SHP77 (cell line): ENCODE measurements around the gene ATP11A.
A peak's percentile ranks its signal among the peaks of the same experiment; 100 is the strongest.
"Not testable (repeated sequence)": the region's sequence is repeated elsewhere in the genome, so short reads cannot be mapped to it uniquely, and the experiment has no call there.

Experiments used
- DNase-seq, 2 experiments: peaks; one replicate each; lab custom pipeline; 2025; lab: John Stamatoyannopoulos, UW

ATP11A gene

DNA sequence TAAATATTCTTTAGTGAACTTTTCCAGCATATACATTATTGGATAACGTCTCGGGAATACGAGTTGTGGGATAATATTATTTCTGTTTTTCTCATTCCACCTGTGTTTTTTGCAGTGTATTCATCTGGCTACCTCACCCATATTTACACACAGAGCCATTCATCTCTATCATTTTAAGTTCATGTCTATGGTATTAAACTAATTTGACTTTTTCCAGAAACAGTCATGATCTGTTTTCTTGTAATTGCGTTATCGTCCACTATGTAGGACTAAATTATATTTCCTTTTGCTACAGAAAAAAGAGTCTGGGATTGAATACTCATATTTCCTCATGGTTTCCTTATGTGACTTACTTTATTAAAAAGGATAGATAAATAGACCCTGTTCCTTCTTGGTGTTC, 2.7 kb downstream of the ATP11A start:
- DNase-seq, result no peak

DNA sequence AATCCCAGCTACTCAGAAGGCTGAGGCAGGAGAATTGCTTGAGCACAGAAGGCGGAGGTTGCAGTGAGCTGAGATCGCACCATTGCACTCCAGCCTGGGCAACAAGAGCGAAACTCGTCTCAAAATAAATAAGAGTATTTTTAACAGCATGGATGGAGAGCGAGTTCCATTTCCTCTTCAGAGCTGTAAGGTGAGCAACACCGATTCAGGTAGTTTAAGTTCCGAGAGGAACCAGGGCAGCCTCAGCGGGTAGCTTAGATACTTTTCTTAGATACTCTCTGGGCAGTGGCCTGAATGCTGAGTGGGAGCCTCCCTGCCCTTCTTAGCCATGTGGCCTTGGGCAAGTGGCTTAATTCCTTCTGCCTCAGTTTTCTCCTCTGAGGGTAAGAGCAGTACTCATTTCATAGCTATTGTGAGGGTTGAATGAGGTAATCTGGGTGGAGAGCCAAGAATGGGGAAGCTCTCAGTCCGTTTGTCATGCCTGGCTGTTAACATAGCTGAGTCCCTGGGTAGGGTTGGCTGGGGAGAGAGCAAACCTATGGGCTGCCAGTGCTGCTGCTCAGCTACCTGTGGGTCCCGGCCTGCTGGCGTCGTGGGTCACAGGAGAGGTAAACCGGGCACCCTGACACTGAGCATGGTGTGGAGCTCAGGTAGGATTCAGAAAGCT, 4.1 kb downstream of the ATP11A start:
- no peak for DNase-seq

DNA sequence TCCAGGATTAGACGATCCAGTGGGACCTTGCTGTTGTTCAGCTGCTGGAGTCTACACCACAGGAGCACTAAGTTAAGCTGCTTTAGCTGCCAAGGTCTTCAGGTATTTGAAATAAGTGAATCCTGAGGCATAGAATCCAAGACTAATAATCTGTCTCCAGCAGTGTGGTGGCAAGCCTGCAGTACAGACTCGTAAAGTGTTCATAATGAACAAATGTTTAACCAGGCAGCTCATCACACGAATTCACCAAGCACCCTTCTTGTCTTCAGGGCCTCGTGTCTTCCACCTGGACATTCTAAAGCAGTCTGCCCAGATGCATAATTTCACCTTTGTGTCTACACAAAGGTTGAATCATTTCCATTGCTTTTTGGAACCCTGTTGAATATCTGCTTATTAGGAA, 5.3 kb downstream of the ATP11A start:
- DNase-seq, result no peak

DNA sequence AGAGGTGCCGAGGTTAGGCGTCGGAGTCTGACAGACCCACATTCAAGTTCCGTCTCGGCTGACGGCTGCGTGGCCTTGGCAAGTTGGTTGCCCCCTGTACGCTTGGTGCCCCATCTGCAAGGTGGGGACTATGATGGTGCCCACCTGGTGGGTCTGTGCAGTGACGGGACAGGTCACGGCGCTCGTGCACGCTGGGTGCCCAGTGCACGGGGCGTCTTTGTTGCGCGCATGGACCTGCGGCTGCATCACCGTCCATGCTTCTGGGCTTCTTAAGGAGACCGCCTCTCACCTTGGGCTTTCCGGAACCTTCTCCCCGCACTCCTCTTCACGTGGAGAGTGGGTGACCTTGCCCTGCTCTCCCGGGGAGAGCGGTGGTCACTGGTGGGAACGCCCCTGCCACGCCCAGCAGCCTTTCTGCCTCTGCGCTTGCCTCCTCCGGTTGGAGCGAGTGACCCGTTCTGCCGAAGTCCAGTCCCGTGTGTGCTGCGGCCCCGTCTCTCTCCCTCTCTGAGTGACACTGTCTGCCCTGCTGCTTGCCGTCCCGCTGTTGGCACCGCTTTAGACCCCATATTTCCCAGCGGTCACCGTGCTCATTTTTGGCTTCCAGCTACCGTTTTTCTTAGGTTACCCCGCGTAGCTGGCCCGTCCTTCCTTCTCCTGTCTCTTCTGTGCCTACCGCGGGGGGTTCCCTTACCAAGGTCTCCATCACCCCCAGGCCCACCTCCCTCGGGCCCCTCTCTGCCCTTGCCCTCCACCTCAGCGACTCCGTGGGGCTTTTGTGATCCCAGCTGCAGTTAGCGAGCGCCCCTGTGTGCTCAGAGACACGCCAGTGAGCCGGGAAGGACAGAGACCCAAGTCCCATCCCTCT, 6.4 kb downstream of the ATP11A start:
- DNase-seq, result no peak

DNA sequence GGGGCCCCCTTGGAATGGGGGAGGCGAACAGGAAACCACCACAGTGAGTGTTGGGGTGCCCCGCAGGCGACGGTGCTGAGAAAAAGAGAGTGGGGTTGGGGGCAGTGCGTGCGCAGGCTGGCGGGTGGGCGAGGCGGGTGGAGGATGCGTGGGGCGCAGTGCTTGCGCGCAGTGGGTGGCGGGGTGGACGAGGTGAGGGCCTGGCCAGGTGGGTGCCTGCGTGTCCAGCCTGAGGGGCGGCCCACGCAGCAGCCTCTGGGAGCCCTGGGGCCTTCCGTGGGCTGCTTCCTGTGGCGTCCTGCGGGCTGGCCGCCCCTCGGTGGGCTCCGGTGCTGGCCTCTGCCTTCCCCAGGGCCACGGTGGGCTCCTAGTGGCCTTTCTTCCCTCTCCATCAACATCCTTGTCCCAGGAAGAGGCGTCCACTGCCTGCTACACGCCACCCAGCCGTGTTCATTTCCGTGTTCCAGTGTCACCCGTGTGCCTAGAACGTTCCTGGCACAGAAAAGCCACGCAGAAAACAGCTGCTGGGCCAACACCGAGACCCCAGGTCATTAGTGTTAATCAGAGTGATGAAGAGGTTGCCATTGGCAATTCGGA, 7.1 kb downstream of the ATP11A start:
- no peak for DNase-seq

DNA sequence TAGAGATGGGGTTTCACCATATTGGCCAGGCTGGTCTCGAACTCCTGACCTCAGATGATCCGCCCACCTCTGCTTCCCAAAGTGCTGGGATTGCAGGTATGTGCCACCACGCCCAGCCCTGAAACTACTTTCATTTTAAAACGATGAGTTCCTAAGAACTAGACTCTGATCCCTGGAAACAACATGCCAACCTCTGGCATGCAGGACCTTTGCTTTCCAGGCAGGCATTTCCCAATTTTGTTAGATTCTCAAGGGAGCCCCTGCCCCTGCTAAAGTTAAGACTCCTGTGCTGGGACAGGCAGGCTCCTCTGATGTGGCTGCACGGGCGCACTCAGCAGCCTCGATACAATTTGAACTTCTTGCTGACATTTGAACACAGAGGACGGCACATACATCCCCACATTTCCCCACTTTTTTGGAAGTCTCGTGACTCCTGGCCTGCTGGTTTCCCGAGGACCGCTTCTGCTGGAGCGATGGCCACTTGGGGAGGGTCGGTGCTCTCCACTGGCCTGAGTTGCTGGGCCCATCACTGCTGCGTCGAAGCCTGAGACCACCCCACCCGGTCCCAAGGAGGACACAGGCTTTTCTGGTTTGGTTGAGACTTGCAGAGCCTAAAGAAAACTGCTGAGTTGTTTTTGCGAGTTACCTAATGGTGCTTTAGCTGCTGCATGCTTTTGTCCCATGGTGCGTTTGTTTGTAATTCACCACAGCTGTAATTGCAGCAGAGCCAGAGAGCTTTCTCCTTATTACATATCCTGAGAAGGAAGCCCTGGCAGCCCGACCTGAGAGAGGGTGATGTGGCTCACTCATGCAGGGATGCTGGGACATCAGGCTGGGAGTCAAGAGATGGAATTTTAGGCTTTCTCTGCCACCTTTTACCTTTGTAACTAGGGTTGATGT, 8.2 kb downstream of the ATP11A start:
- DNase-seq, result no peak

DNA sequence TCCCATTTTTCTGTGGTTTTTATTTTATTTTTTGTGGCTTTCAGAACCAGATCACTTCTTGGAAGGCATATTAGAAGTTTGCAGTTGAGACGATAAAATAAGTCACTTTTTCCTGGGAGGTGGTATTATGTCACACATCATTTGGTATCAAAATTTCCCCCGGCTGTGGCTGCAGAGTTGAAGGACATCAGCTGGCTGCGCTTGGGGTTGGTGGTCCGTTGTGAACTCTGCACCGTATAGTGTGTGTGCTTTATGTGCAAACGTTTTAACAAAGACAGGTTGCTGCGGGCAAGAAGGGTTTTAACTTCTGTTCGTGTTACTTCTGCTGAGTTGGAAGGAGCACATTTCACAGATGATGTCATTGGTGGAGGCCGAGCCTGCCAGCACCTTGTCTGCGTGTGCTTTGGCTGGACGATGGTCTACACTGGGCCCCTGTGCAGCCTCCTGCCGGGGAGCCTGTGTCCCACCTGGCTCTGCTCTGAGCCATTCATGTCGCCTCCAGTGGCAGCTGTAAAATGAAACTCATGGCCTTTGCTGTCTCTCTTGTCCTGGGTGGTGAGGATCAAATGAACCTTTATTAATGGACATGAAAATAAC, 9.6 kb downstream of the ATP11A start:
- peak in 1 of 2 experiments; percentile 21 for DNase-seq

DNA sequence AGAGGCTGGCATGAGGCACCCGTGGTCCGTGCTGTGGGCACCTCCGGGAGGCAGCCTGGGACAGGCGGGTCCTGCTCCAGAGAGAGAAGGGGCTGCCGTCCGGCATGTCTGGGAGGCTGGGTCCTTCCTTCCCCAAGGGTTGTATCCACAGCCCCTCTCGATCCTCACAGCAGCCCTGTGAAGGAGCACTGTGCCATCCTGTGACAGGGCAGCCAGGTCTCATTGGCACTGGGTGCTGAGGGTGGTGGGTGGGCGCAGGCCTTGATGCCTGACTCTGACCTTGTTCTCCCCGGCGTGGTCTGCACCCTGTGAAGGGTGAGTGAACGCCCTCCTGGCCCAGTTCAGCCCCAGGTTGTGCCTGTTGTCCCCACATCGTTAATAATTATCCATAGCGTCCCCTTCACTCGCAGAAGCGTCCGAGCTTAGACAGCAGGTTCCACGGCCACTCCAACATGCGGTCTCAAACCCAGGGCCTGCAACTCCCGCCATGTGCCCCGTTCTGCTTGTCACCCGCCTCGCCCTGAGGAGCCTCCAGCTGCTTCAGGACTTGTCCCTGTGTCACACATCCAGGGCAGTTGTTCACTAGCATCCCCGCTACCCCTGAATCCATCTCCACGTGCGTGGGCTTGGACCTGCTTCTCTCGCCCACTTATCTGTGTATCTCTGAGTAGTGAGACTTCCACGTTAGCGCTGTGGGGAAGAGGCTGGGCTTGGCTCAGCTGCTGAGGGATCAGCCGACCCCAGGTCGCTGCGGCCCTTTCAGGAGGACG, 10.6 kb downstream of the ATP11A start:
- DNase-seq, result no peak

DNA sequence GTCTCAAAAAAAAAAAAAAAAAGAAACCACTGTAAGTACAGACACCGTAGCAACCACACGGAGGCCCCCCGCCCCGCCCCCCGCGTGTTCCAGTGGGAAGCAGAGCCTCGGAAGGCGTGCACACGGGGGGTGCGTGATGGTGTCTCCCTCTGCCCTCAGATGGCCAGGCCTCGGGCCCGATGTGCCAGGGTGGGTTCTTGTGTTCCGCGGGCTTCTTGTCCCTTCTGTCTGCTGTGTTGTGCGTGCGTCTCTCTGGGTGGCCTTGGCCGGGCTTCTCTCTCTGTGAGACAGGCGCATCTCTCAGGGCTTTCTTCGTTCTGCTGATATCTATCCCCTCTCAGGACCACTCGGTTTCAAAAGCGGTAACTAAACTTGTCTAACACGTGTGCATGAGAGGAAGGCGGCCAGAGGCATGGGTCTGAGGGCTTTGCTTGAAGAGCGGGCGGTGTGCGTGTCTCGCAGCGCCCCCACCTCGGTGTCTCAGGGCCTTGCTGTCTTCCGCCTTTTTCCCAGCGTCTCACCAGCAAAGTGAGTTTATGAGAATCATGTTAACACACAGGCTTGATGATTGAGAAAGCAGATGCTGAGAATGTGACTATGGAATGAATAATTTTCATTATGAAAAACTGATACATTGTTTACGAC, 12.6 kb downstream of the ATP11A start:
- DNase-seq, result no peak

DNA sequence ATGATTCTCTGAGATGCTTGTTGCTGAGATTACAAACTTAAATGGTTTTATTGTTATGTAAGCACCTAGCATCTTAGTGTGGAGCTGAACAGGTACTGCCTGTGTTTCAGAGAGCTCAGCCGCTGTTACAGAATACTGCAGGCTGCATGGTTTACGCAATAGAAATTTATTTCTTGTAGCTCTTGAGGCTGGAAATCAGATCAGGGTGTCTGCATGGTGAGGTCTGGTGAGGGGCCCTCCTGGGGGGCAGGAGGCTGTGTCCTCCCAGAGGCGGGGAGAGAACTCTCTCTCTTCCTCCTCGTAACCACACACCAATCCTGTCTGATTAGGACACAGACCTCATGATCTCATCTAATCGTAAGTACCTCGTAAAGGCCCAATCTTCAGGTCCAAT, 13.1 kb downstream of the ATP11A start:
- DNase-seq, result no peak

DNA sequence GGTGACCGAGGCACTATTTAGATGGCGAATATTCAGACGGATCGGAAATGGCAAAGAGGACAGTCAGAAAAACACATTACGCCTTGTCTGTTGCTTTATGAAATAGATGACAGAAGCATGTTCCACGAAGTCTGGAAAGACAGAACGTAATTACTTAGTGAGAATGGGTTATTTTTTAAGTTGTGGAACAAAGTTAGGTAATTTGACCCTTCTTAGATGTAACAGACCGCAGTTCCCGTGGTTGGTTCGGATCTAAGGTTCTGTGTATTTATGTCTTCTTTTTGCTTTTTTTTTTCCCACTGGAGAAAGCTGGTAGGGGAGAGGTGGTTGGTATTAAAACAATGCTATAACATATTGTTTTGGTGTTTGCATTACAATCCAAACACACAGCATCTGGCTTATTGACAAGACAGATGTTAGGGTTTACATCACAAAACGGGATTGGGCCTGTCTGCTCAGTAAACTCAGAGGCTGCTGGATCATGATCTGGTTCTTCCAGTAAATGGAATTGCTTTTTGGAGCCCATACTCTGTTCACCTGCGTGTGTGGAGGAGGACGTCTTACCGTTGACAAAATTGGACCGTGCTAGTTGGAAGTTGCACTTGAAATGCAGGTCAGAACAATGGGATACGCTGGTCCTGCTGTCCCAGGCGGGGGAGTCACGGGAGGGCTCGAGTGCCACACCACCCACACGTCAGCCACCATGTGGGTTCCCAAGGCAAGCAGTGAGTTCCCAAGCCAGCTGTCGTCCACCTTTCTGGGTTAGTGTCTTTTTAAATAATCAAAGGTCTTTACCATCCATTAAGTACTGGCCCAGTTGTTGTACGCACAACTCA, 13.8 kb downstream of the ATP11A start:
- DNase-seq, result no peak

DNA sequence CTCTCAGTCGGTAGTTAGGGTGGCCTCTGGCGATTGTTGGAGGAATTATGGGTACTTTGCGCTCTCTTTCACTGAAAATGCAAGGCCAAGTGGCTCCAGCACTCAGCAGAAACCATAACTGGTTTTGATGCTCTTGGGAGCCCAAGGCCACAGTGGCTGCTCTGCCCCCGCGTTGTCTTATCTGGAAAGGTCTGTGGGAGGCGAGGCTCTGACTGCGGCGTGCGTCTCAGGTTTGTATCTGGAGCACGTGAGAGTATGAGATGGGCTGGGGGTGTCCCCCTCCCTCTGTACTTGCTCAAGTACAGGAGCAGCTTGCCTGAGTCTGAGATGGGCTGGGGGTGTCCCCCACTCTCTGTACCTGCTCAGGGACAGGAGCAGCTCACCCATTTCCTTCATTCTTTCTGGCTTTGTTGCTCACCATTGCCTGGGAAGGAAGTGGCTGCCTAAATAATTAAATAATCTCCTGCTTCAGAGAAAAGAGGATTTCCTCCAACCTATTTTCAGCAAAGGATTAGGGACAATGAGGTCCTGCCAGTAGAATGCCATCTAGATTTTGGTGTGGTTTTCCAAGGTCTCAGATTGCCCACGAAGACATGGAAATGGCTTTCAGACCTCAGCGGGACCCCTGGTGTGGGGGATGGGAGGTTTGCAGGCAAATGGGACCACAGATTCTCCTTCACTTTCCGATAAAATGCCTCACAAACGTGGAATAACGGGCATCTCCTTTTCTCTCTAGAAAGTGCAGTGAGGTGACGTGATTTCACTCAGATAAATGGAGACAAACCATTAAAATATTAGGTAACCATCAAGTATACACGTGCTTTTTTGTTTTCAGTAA, 14.7 kb downstream of the ATP11A start:
- no peak for DNase-seq

DNA sequence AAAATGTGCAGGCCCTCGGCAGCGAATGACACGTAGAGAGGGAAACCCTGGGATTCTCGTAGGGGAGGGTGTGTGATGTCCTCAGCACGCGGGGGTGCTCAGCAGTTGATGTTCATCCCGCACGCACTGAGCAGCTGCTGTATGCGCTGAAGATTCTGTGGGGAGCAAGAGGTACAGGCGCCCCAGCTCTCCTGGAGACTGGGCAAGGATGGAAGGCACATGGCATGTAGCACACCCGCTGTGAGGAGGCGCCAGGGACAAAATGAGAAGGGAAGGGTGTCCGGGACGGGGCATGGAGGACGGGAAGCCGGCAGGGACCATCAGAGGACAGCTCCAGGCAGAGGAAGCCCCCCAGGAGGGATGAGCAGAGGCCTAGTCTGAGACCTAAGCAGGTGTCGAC, 15.4 kb downstream of the ATP11A start:
- DNase-seq, result no peak

DNA sequence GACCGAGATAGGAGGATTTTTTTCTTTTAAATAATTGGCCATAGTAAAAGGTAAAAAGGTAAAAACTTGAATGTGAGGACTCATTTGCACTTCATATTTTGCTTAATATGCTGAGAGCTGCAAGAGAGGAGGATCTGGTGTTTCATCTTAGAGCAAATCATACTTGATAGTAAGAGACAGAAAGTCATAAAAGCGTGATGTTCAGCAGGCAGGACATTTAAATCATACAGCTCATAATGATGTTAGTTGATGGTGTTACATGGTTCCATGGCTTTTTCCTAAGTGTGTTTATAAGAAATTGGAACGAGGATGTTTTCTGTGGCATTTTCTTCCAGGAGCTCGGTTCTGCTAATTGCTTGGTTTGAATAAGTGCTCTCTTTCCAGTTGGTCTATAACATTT, 16.3 kb downstream of the ATP11A start:
- no peak for DNase-seq

DNA sequence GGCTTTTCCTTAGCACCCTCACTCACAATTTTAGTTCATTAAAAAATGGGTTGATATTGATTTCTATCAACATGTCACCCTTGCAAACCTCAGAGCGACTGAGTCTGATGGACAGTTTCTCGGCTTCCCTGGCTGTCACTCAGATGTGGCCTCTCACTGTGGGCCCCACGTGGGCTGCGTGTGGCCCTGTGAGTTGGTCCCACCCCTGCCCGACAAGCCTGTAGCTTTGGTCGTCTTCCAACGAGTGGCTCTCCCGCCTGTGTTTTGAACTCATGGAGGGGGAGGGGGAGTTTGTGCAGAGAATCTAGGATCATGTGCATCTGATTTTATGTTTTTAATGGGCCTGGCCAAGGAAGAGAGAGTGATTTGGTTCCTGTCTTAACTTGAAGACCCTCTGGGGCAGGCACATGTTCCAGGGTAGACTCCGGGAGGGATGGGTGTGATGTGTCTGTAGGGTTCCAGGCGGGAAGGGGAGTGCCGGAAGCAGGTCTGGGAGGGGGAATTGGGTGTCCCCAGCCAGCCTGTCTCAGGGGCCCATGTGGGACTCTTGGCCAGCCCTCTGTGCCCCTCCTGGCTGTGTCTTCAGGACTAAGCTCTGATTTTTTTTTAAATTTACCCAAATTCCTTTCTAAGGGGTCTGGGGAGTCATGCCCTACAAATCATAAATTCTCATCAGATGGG, 18.9 kb downstream of the ATP11A start:
- DNase-seq, result no peak

DNA sequence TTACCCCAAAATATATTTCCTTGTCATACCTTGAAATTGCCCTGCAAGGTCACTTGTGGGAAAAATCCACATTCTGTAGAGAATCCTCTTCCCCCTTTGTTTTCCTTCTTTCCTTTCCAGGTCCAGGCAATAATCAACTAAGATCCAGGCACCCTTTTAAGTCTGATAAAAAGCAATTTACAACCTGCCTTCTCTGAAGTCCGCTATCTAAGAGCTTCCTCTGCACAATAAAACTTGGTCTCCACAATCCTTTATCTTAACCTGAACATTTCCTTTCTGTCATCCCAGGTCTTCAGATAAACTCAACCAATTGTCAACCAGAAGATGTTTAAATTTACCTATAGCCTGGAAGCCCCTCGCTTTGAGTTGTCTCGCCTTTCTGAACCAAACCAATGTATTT, 19.5 kb downstream of the ATP11A start:
- not testable (repeated sequence) for DNase-seq

DNA sequence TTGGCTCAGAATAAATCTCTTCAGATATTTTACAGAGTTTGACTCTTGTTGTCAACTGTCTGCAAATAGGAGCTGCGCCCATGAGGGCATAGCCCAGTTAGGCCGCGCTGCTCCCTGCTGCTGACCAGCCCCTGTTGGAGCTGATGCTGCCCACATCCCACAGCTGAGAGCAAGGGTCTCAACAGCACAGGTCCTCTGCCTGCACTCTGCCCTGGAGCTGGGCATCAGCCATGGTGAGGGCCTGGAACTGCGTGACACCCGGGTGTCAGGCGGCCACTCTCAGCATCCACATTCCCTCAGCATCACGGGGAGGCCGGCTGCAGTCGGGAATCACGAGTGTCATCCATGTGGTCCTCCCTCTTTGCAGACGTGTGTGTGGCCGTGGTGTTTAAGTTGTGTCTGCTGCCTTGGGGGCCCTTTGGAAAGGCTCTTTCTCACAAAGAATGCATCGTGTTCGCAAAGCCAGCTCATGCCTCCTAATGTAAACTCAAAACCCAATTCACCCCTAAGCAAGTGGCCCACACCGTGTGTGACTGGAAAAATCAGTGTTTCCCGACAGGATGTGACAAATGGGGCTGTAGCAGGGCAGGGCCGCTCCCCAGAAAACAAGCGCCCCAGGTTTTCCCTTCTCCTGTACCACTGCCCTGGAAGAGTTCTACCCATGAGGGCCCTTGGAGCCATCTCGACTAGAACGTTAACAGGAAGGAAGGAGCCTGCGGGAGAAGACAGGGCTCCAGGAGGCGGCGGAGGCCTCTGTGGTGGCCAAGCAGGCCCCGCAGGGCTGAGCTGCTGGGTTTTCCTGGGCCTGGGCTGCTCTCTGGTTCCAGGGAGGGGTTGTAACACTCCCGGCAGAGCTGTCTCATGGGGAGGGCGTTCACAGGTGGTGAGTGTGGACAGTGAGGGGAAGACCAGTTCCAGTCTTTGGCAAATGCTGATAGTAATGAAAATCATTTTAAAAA, 20.3 kb downstream of the ATP11A start:
- DNase-seq, result no peak
